Adrenal gland (tissue), 12 donors: ENCODE results near the gene AGFG1. TPM values are rescaled to one million over a fixed set of nuclear protein-coding genes. Genes with fewer than 3 reads are reported as not detected.

ENCODE experiments used
- DNase-seq, 7 donors: peaks; one replicate each; pipeline ENCODE4 v3.0.0-alpha.2; 2019 to 2020
- H3K27ac ChIP-seq, 5 donors: fragments of 200-600 bp; sonication (generic) in 4 of 5; 1 replicate in 3 of 5; 2 replicates in 2 of 5; pipeline versions ENCODE4 v1.5.1 to v1.8.0; 2016 to 2020; ENCODE audit warnings: mild to moderate bottlenecking in 1 of 5
- H3K27me3 ChIP-seq: fragments of 200-600 bp; 2 replicates; pipeline ENCODE4 v1.8.0; 2021
- H3K36me3 ChIP-seq, 2 donors: fragments of 200-600 bp; replicated peaks in 1 of 2; 1 replicate in 1 of 2; 2 replicates in 1 of 2; pipeline versions ENCODE4 v1.5.1 to v1.8.0; 2018 to 2022
- H3K4me1 ChIP-seq, 2 donors: fragments of 200-600 bp; replicated peaks in 1 of 2; 1 replicate in 1 of 2; 2 replicates in 1 of 2; pipeline versions ENCODE4 v1.5.1 to v1.8.0; 2018 to 2021
- H3K4me3 ChIP-seq, 4 donors: fragments of 200-600 bp; sonication (generic) in 3 of 4; one replicate each; pipeline ENCODE4 v1.5.1; 2016 to 2018
- H3K9me3 ChIP-seq, 3 donors: fragments of 200-600 bp; sonication (generic) in 1 of 3; replicated peaks in 1 of 3; 1 replicate in 2 of 3; 2 replicates in 1 of 3; pipeline versions ENCODE4 v1.5.1 to v1.8.0; 2016 to 2021
- POLR2A ChIP-seq, 2 donors: fragments of 450-650 bp; IDR thresholded peaks; one replicate each; pipeline ENCODE4 v1.6.1; 2017; ENCODE audit warnings: antibody characterized with exemption in 2 of 2, mild to moderate bottlenecking in 2 of 2, moderate library complexity in 1 of 2
- WGBS, 4 donors: extraction: QIAGEN DNeasy Blood & Tissue Kit in 2 of 4; methylation state at CpG; one replicate each; pipeline versions ENCODE4 v1.1.5 to v1.1.7; 2013 to 2017; 5-methylcytosine and 5-hydroxymethylcytosine counted together
- intact Hi-C, 2 donors: fragments of 100-400 bp; cut with DNase I; formaldehyde crosslinking; loops; one replicate each; pipeline versions ENCODE4 v1.14.1 to v1.15.0; 2022 to 2023
- polyA plus RNA-seq, 3 donors: library from polyadenylated mRNA; stranded (reverse); fragments of 200-250 nt in 2 of 3; fragments of 350-450 nt in 1 of 3; fragmentation: Illumina TruSeq in 1 of 3; extraction: RNeasy Lipid Tissue Mini Kit (QIAGEN cat#74804) in 1 of 3; gene quantifications; one replicate each; pipeline ENCODE4 v1.2.3, GENCODE V29; 2013 to 2014
- total RNA-seq, 9 donors: library from RNA; depleted of rRNA in 4 of 9; stranded (reverse); fragments of >200 nt in 4 of 9; fragments of 120-200 nt in 1 of 9; fragmentation: NEBNext Ultra II Directional in 1 of 9; extraction: Animal tissue kit (Norgen Biotek cat#: 25700) in 1 of 9; gene quantifications; one replicate each; pipeline versions ENCODE4 v1.1.0 to v1.2.4, GENCODE V29; 2013 to 2023
- TF ChIP-seq, protein P1 (sequence below), 6 experiments: fragments of 450-650 bp in 4 of 6; fragments of 200-600 bp in 2 of 6; sonication (generic) in 1 of 6; IDR thresholded peaks; 1 replicate in 5 of 6; 2 replicates in 1 of 6; pipeline versions ENCODE4 v1.5.1 to v1.8.0; 2016 to 2021; ENCODE audit warnings: antibody characterized with exemption in 6 of 6, mild to moderate bottlenecking in 2 of 6, moderate library complexity in 1 of 6
- donor health status: healthy with polysubstance abuse.
- donor health status: Bipolar disorder and iron deficiency.
- donor health status: DM: yes; HTN: yes; CAD: no.
- donor health status: DM: no; HTN: no; CAD: no.
- donor health status: DM: no; HTN: no; CAD: no.
- donor health status: DM: yes; HTN: yes; CAD: no.

Gene AGFG1
- total and polyA plus RNA-seq, 12 donors: 13.5 to 117 (median 64.7) TPM

DNA sequence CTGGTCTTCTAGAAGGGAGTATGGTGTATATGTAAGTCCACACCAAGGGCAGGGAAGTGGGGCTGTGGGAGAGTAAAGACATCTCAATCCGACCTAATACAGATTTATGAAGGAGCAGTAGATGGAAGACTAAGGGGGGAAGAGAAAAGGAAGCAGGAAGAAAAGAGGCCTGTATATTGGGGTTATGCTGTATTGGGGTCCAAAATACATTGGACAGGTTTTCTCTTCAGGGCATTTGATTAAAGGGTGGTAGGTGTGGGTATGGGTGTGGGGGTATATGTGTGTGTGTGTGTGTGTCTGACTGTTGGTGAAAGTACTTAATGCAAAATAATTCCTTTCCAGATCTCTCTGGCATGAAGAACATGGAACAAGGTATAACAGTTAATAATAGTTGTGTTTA, 93.1 kb downstream of the AGFG1 start:
- intact Hi-C loops: no loop called here
- DNase-seq: no peak
- Histone ChIP-seq H3K27me3 (no peaks in the 10 kb centered on the region), H3K9me3 (no peaks in the 10 kb centered on the region), H3K27ac (no peak overlapping the region), H3K4me1 (no peaks in the 10 kb centered on the region), H3K36me3 (no peaks in the 10 kb centered on the region), H3K4me3 (no peak overlapping the region)
- WGBS, 4 donors: 91 to 100% (median 97%) methylated on average over 1 of the region's 1 CpG
- TF ChIP-seq, protein P1, sequence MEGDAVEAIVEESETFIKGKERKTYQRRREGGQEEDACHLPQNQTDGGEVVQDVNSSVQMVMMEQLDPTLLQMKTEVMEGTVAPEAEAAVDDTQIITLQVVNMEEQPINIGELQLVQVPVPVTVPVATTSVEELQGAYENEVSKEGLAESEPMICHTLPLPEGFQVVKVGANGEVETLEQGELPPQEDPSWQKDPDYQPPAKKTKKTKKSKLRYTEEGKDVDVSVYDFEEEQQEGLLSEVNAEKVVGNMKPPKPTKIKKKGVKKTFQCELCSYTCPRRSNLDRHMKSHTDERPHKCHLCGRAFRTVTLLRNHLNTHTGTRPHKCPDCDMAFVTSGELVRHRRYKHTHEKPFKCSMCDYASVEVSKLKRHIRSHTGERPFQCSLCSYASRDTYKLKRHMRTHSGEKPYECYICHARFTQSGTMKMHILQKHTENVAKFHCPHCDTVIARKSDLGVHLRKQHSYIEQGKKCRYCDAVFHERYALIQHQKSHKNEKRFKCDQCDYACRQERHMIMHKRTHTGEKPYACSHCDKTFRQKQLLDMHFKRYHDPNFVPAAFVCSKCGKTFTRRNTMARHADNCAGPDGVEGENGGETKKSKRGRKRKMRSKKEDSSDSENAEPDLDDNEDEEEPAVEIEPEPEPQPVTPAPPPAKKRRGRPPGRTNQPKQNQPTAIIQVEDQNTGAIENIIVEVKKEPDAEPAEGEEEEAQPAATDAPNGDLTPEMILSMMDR (IDR thresholded peaks at IDR 0.05): no peak
- no peak for TF ChIP-seq POLR2A (IDR thresholded peaks at IDR 0.05)

DNA sequence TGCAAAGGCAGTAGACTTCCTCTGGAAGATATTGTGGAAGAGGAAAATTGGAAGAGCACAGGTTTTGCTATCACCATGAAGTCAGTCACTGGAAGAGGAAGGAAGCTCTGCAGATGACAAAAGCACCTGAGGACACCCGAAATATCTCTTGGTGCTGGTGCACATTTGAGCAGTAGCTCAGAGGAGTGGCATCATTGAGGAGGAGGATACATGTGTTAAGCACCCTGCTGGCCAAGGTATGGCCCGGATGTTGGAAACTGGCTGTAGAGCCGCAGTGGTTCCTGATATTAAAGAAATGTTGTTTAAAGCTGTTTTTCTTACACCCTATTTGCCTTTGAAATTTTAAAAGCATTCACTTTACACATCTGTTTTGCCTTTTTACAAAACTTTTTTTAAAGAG, 94.1 kb downstream of the AGFG1 start:
- Histone ChIP-seq H3K4me3 (no peak overlapping the region), H3K36me3 (no peaks in the 10 kb centered on the region), H3K27ac (no peak overlapping the region), H3K9me3 (no peaks in the 10 kb centered on the region), H3K27me3 (no peaks in the 10 kb centered on the region), H3K4me1 (no peaks in the 10 kb centered on the region)
- intact Hi-C loops: no loop called here
- no peak for DNase-seq
- 59 to 78% (median 71%) methylated on average over 3 of the region's 3 CpGs for WGBS, 4 donors
- TF ChIP-seq POLR2A (IDR thresholded peaks at IDR 0.05): no peak
- TF ChIP-seq, protein P1 (IDR thresholded peaks at IDR 0.05): no peak

DNA sequence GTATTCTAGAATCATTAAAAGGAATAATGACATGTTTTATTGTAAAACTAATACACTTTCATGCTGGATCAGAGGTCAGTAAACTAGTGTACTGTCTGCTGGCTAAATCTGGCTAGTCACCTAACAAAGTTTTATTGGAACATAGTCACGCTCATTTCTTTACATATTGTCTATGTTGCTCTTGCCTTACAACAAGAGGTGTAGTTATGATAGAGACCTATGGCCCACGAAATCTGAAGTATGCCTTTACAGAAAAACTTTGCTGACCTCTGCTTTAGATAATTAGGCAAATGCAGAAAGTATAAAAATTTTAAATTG, 96.9 kb downstream of the AGFG1 start:
- intact Hi-C loops: no loop called here
- TF ChIP-seq POLR2A (IDR thresholded peaks at IDR 0.05): no peak
- TF ChIP-seq, protein P1 (IDR thresholded peaks at IDR 0.05): no peak
- Histone ChIP-seq H3K4me1 (no peaks in the 10 kb centered on the region), H3K27ac (no peak overlapping the region), H3K36me3 (no peaks in the 10 kb centered on the region), H3K9me3 (no peaks in the 10 kb centered on the region), H3K4me3 (no peak overlapping the region), H3K27me3 (no peaks in the 10 kb centered on the region)
- DNase-seq: no peak
- 85 to 92% (median 89%) methylated on average over 2 of the region's 2 CpGs for WGBS, 4 donors

DNA sequence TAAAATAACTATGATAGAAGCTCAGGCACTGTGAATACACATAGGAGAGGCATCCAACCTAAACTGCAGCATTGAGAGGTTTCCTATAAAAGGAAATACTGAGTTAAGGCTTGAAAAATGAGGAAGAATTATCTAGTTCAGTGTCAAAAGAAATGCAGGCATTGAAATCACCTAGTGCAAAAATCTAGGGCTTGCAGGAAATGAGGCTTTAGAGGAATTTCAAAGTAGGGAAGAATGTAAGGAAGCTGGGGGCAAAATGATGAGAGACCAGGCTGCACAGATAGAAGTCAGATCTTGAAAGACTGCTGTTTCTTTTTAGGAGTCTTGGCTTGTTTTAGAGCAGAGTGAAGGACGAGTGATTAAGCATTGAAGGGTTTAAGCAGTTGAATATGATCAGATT, 98.7 kb downstream of the AGFG1 start:
- no peaks in the 10 kb centered on the region for H3K27me3 ChIP-seq
- TF ChIP-seq, protein P1 (IDR thresholded peaks at IDR 0.05): no peak
- no peak for TF ChIP-seq POLR2A (IDR thresholded peaks at IDR 0.05)
- DNase-seq: no peak
- H3K4me3 ChIP-seq: no peak overlapping the region
- intact Hi-C loops: no loop called here
- H3K9me3 ChIP-seq: no peaks in the 10 kb centered on the region
- H3K36me3 ChIP-seq: no peaks in the 10 kb centered on the region
- WGBS, 4 donors: 30 to 46% (median 37%) methylated on average over 1 of the region's 1 CpG
- no peaks in the 10 kb centered on the region for H3K4me1 ChIP-seq
- H3K27ac ChIP-seq: no peak overlapping the region
